Activated T-cell treated with anti-CD3 and anti-CD28 coated beads for 24 hours (primary cell): ENCODE measurements around the gene TFEB.

Source experiments
- DNase-seq: peaks from one replicate; pipeline ENCODE4 v3.0.0-alpha.2; 2020; ENCODE audit warnings: low read depth

Gene TFEB

DNA sequence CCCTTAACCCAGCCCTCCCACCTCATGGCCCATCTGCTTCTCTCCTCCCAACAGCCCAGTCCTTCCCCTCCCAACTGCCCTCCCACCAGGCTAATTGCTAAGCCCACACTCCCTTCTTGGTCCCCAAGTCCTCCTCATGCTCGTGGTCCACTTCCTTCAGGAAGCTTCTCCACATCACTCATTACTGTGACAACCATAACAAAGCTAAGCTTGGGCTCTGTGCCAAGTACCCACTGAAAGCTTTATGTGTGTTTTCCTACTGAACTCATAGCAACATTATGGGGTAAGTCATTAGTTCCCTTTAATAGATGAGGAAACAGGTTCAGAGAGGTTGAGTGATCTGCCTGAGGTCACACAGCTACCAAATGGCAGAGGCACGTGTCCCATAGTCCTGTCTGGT is 28.1 kb upstream of the TFEB start:
- DNase-seq, result no peak

GRCh38 chr6:41759905-41760579 is 24.6 kb upstream of the TFEB start:
- DNase-seq, result no peak

DNA sequence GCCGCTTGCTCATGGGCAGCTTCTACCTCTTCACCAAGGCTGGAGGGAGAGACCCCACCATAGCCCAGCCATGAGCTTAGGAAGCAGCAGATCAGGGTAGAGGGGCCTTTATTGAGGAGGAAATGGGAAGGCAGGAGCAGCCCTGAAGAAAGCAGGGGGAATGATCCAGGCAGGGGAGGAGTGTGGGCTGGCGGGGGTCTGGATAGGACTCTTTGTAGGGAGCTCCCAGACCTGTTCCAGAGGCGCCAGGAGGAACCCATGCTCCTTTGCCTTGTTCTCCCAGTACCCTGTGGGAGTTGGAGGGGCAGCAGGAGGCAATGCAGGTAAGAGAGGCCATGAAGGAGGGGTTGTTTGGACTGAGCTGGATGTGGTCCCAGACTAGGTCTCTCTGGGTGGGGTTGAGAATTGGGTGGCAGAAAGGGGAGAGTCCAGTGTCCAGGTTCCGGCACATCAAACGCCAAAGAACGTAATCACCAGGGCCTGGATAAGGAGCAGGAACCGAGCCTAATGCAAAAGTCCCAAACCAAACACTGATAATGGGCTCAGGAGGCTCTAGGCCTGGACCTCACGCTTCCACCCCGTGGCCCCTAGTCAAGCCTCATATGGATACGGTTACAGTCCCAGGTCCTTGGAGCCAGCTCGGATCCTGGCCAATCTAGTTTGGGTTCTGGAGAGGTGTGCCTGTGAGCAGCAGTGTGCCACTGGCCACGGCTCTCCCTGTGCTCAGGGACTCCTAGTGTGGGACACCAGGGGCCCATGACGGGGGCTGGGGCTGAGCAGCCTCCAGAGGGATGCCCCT is 23.9 kb upstream of the TFEB start:
- DNase-seq, result no peak

DNA sequence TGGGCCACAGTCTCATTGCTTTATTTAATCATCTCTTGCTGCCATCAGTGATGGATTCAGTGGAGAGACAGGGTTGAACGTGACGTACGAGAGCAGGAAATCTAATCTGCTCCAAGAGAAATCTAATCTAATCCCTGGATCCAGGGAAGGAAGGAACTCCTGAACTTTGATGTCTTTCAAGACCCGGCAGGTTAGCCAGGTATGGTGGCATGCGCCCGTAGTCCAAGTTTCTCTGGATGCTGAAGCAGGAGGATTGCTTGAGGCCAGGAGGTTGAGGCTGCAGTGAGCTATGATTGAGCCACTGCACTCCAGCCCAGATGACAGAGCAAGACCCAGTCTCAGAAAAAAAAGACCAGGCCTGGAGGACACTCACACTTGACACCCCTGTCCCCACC is 23.2 kb upstream of the TFEB start:
- no peak for DNase-seq

- no peak for DNase-seq
Measured at GRCh38 chr6:41757931-41758640, 22.7 kb upstream of the TFEB start.

DNA sequence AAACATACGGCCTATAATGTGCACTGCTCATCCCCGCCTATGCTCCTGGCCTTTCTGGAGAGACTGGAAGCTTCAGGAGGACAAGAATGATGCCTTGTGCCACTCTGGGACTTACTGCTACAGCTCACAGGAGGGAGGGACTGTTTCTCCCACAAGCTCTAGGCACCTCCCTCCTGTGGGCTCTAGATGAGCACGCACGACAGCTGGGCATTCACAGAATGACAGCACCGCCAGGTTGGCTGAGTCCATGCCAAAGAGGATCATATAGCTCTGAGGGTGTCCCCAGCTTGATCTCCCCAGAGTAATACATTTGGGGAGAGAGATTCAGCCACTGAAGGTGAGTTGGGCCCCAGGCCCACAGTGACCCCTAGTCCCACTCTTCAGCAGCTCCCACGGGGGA is 21.9 kb upstream of the TFEB start:
- DNase-seq, result no peak

DNA sequence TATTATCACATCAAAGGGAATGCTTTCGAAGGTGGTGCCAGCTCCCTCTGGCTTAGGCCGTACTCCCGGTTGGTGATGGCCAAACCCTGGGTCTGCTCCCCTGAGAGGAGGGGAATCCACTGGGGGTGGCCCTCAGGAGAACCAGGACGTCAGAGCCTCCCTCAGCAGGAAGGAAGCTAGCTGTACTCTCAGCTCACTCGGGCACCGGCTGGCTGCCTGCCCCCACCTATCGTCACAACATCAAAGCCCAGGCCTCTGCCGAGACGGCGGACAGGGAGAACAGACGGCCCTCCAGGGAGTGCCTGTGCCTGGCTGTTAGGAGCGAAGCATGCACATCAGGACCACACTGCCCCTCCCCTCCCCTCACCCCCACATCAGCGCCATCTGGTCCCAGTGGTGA is 20.9 kb upstream of the TFEB start:
- no peak for DNase-seq

- DNase-seq, result no peak
Measured at GRCh38 chr6:41755895-41756294, 20.5 kb upstream of the TFEB start.

- DNase-seq, result no peak
Measured at GRCh38 chr6:41750374-41750773, 15.0 kb upstream of the TFEB start.

DNA sequence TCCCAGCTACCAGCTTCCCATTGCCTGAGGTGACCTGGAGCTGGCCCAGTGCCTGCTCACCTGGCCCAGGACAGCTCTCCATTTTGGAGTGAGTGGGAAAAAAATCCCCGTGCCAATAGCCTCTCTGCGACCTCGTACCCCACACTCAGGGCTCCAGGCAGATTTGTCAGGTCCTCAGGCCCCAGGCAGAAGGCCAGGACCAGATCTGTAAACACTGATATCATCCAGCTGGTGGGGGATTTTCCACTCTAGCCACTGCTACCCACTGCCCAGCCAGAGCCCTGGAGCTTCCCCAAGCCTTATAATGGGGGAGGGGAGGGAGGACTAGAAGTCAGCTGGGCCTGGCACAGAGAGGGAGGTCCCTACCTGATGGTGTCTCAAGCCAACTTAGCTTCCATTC is 13.1 kb upstream of the TFEB start:
- DNase-seq, result no peak

GRCh38 chr6:41748102-41748477 is 12.7 kb upstream of the TFEB start:
- DNase-seq, result no peak

DNA sequence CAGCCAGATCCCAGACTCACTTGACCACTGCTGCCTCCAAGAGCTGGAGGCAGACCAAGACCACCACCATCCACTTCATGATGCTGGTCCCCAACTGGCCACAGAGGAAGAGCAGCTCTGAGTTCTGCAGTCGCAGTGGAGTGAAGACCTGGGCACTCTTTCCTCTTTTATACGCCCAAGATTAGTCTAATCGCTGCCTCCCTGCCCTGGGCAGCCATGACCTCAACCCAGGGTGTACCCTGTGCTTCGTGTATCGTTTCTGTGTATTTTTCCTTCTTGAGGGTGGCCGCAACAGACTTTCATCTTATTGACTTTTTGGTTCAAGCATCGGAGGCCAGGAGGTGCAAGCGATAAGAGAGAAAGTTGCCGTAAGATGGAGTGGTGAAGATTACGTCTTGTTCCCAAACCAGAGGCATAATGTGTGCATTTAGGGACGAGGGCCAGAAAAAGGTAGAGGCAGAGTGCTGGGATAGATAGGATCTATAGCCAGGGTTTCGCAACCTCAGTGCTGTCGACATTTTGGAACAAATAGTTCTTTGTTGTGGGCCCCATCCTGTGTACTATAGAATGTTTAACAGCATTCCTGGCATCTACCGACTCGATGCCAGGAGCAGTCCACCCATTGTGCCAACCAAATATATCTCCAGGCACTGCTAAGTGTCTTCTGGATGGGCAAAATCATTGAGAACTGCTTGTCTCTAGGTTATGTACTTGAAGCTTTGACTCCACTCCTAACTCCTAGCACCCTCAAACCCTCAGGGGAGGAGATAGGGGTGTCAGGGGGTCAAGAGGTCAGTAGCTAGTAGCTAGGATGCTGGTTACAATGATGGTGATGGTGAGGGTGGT is 12.1 kb upstream of the TFEB start, which contains the start of gene PGC:
Gene PGC (minus strand): TSS at position 142 of the 846 bp plus-strand sequence. CDS start 63 bp downstream, at position 79.
- DNase-seq, result no peak

- DNase-seq, result no peak
Measured at GRCh38 chr6:41746107-41746506, 10.7 kb upstream of the TFEB start.

- no peak for DNase-seq
Measured at GRCh38 chr6:41744236-41744787, 8.9 kb upstream of the TFEB start.

GRCh38 chr6:41743406-41744235 is 8.2 kb upstream of the TFEB start:
- DNase-seq, result no peak

DNA sequence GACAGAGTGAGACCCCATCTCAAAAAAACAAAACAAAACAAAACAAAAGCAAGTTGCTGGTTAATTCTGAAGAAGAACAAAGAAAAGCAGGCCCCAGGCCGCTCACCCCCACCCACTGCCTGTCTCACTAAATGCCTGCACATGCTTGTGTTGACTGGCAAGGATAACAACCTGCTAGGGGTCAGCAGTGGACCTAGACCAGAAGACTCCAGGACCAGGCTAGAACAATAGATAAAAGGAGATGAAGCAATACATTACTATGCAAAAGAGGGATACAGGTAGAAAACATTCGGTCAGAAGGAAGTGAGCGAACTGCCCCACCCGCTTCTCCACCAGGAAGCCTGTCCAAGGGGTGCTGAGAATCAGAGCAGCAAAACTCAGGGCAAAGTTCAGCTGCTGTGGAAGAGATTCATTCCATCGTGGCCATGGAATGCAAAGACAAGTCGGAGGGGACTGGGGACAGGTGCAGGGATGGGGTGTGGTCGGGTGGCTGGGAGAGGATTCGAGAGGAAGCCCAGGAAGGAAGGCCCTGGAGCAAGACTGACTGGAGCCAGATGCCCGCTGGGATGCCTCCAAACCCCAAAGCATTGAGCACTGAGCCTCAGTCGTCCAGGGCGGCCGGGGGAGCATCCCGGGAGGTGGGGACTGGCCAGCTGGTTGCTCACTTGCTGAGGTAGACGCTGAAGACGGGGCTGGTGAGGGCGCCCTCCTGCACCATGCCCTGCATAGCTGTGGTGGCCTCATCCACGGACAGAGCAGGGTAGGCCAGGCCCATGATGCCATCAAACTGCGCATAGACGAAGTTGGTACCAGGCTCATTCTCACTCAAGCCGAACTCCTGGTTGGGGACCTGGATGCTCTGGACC is 6.5 kb upstream of the TFEB start:
- no peak for DNase-seq

DNA sequence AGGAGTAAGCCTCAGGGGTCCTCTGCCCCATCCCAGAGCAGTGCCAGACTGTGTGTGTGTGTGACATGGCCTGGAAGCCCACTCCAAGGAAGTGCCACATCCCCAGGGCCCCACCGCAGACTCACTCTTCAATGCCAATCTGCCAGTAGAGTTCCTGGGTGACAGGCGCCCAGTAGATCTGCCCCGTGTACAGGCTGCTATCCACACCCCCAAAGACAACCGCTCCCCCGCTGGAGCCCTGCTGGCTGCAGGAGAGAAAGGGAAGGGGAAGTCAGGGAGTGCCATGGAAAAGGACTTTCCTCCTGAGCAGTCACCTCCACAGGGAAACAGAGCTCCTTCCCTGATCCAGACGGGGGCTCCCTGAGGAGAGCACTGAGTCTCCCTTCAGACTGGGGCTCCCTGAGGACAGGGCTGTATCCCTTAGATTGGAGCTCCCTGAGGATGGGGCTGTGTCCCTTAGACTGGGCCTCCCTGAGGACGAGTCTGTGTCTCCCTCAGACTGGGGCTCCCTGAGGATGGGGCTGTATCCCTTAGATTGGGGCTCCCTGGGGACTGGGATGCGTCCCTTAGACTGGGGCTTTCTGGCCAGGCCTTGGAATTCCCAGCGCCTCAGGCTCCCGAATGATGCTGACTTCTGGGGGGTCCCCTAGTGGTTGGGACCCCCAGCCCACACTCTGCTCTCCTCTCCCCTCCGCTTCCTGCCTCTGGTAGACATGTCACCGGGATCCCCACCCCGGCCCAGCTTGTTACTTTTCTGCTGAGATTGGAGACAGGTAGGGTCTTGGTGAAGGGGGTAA is 5.2 kb upstream of the TFEB start:
- DNase-seq, result no peak

DNA sequence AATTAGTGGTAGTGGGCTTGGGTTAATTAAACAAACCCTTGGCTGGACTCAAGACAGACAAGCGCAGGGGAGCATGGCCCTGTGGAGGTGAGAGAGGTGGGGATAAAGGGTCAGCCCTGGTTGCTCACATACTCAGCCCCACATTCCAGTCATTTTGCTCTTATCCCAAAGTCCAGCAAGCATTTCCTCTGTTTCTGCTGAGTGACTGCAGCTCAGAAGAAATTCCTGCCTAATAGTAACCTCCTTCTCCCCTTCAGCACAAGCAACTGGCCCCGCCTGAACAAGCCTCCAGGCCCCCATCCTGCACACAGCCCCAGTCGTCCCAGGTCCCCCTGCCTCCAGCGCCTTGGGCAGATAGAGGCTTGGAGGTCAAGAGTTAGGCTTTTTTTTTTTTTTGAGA is 3.6 kb upstream of the TFEB start:
- no peak for DNase-seq

DNA sequence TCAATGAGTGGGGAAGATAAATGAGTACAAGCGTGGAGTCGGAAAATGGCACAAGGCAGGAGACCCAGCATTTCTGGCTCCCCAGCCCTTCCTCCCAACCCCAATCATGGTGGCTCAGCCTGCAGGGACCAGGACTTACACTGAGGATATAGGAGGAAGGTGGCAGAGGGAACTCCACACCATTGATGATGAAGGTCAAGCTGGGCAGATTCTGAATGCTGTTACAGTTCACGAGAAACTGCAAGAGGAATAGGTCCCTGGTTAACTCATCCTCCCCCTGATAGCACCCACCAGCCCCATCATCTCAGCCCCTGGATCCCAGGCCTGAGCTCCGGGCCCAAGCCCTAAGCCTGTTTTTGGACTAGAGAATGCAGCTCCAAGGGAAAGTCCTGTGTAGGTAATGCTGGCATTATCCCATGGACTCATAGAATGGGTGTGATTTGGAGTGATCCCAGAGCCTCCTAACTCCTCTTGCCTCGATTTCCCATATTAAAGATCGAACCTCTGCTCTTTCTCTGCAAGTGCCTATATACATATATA is 2.3 kb upstream of the TFEB start:
- no peak for DNase-seq
